ENCODE measurements around the gene SLC2A5.

Gene SLC2A5

DNA sequence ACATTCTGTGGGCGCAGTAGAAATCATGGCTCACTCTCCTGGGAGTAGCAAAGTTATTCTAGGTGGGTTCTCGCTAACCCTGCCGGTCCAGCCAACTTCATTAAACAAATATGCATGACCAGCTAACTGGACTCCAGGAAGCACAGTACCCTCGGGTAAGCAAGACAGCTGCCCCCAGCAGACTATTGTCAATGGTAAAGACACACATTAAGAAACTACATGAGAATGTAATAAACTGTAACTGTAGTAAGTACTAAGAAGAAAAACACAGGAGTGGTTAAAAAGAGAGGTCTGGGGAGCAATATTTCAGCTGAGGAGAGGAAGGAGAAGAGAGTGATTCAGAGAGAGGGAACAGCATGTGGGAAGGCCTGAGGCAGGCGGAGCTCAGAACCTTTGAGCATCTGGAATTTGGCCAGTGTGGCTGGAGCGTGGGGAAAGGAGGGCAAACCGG lies 7.4 kb downstream of the SLC2A5 start:
- no peak for DNase-seq (ENCODE audit: low read depth)

GRCh38 chr1:9061252-9061960 lies 8.0 kb downstream of the SLC2A5 start:
- DNase-seq (ENCODE audit: low read depth) = no peak

- DNase-seq (ENCODE audit: low read depth) = no peak
These were observed 9.3 kb downstream of the SLC2A5 start for GRCh38 chr1:9059891-9060744.

GRCh38 chr1:9058465-9058864 lies 11.0 kb downstream of the SLC2A5 start:
- no peak for DNase-seq (ENCODE audit: low read depth)

- DNase-seq (ENCODE audit: low read depth) = no peak
These were observed 11.6 kb downstream of the SLC2A5 start for GRCh38 chr1:9057851-9058250.

- no peak for DNase-seq (ENCODE audit: low read depth)
These were observed 17.0 kb downstream of the SLC2A5 start for GRCh38 chr1:9052272-9053049.

DNA sequence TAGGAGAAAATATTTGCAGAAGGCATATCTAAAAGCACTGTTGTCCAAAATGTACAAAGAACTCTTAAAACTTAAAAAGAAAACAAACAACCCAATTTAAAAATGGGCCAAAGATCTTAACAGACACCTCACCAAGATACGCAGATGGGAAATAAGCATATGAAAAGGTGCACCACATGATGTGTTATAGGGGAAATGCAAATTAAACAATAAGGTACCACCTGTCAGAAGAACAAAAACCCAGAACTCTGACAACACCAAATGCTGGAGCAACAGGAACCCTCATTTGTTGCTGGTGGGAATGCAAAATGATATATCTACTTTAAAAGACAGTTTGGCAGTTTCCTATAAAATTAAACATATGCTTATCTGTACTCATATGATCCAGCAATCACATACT lies 18.1 kb downstream of the SLC2A5 start:
- DNase-seq (ENCODE audit: low read depth) = no peak

GRCh38 chr1:9050803-9051202 lies 18.6 kb downstream of the SLC2A5 start:
- no peak for DNase-seq (ENCODE audit: low read depth)

GRCh38 chr1:9048551-9048950 lies 20.9 kb downstream of the SLC2A5 start:
- DNase-seq (ENCODE audit: low read depth) = no peak

DNA sequence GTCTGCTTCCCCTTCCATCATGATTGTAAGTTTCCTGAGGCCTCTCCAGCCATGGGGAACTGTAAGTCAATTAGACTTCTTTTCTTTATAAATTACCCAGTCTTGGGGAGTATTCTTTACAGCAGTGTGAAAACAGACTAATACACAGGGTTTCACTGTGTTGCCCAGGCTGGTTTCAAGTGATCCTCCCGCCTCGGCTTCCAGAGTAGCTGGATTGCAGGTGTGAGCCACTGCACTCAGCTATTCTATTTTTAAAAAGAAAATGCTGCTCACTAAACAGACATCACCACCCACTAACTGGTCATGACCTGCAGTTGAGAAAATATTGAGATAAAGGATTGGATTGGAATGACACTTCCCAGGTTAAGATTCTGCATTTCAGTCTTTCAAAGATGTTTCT lies 22.4 kb downstream of the SLC2A5 start:
- DNase-seq (ENCODE audit: low read depth) = no peak

DNA sequence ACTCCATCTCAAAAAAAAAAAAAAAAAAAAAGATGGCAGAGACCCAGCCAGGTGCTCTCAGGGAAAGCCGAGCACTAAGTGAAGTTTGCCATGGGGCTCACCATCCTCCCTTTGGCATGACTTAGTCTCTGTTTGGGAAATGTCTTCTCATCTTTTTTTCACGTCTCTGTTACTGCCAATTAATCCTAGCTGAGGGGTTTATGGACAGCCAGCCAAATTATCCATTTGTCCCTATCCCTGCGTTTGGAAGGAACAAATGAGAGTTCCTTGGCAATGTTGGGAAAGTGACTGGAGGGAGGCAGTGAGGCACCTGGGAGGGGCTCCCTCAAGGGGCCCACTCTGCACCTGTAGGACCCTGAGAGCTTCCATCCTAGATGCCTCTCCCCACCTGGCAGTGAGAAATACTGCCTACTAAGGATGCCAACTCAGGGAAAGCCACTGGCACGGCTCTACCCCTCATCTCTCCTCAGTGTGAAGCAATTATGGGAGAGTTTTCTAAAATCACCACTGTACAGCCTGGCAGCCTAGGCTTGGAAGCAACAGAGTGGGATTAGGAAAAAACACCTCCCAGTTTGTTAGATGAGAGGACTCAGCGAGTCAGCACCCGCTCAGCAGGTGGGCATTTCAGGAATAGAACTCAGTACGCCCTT lies 23.4 kb downstream of the SLC2A5 start:
- DNase-seq (ENCODE audit: low read depth) = no peak

GRCh38 chr1:9044236-9044635 lies 25.2 kb downstream of the SLC2A5 start:
- DNase-seq (ENCODE audit: low read depth) = no peak

- DNase-seq (ENCODE audit: low read depth) = no peak
These were observed 27.2 kb downstream of the SLC2A5 start for GRCh38 chr1:9042272-9042671.

- no peak for DNase-seq (ENCODE audit: low read depth)
These were observed 28.2 kb downstream of the SLC2A5 start for GRCh38 chr1:9041116-9041779.

DNA sequence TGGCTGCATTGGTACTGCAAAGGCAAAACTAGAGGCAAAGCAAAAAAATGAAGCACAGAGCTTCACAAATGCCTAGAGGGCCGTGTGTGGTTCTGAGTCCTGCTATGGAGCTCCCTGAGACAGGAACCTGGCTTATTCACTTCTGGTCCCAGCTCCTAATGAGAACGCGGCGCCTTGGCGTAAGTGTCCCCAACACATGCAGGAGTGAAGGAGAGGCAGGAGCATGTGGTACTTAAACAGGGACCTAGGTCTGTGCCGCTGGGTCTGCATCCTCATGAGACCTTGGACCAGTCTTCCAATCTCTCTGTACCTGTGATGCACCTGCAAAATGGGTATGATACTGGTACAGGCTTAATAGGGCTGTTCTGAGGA lies 28.8 kb downstream of the SLC2A5 start:
- no peak for DNase-seq (ENCODE audit: low read depth)

- no peak for DNase-seq (ENCODE audit: low read depth)
These were observed 29.4 kb downstream of the SLC2A5 start for GRCh38 chr1:9039761-9040658.

GRCh38 chr1:9038881-9039760 lies 30.3 kb downstream of the SLC2A5 start:
- DNase-seq (ENCODE audit: low read depth) = no peak

DNA sequence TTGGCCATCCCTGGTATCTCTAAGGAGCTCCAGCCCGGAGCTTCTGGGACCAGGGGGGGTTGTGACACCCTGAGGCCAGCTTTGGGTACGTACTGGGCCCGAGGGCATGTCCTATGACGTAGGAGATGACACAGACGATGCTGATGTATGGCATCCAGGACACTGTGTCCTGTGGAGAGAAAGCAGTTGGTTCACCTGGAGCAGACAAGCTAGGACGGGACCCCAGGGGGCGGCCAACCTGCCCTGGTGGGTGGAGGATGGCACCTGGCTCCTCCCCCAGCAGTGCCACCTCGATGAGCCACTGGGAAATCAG lies 31.1 kb downstream of the SLC2A5 start:
- no peak for DNase-seq (ENCODE audit: low read depth)

- DNase-seq (ENCODE audit: low read depth) = no peak
These were observed 31.7 kb downstream of the SLC2A5 start for GRCh38 chr1:9037476-9038337.

Measured in activated T-helper 1 cell treated with Interleukin-2 at 50 U/mL for 16 hours (primary cell).